GM19438 (cell line): ENCODE measurements around the gene JTB.
"Not testable (repeated sequence)": the region's sequence is repeated elsewhere in the genome, so short reads cannot be mapped to it uniquely, and the experiment has no call there.

Source experiments
- ATAC-seq: cut with Tn5 transposase; IDR thresholded peaks from one replicate; pipeline ENCODE4 v1.9.1; 2021; ENCODE audit warnings: low read depth; ENCODE audit not compliant: unreplicated experiment

The JTB gene

DNA sequence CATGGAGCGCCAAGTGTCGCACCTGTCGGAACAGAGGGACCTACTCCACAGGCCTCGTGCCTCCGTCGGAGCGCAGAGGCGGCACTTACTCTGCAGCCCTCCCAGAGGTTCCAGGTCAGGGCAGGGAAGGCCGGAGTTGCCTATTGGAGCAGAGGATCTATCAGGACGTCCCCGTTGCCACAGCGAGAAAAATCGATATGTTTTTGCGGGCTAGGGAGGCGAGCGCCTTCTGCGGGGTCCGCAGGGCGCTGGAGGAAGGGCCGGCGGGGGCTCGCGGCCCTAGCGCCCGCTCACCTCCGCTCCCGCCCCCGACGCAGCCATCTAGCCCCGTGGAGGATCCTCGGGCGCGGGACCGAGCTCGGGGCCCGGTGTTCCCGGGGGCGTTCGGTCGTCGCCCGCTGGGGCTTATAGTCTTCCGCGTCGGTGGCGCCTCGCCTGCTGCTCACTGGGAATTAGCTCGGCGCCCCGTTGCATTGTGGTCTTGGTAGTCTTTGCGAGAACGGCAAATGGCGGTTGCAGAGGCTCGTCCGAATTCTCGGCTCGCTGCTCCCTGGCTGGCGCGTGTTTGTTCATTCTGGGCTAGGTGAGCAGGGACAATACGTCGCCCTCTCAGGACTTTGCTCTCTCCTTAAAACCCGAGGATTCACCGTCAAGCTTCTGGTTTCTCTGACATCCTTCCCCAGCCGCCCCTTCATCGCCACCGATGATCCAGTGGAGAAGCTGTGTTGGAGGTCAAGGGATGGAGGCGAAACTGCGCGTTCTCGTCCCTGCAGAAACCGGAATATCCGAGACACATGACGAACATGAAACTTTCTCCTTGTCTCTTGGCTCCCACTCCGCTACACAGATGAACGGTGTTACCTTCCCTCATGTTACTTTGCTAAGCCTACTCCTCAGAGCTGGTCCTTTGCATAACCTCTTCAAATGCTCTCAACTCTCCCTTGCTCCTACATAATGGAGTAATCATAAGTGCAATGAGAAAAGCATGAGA, at the start of gene JTB:
TSS of gene JTB (minus strand) at position 425 of the 991 bp plus-strand sequence. CDS start at position 3, 422 bp downstream.
- ATAC-seq = peak; percentile 74

GRCh38 chr1:154019940-154020339, 42.5 kb upstream of the JTB start:
- ATAC-seq = no peak

GRCh38 chr1:154019269-154019668, 41.8 kb upstream of the JTB start:
- no peak for ATAC-seq

DNA sequence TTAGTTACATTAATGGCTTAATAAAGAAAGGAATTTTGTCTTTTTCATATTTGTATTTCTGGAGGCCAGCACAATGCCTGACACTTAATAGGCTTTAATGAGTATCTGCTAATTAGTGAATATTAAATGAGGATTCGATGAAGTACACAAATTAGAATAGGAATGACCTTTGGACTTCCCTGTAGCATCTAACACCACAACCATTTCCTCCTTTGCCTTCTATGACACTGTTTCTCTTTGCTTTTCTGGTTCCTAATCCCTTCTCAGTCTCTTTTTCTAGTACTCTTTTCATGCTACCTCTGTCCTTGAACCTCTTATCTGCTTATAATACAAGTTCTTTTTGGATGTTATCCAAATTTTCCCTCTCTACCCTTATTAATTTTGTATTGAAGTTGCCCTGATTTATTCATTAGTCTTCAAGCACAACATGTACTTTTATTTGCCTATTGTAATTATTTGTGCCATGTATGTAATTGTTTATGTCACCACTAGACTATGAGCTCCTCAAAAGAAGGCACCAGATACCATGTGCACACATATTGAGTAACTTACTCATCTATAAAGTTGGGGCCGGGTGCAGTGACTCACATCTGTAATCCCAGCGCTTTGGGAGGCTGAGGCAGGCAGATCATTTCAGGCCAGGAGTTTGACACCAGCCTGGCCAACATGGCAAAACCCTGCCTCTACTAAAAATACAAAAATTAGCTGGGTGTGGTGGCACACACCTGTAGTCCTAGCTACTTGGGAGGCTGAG, 36.9 kb upstream of the JTB start:
- ATAC-seq = no peak

DNA sequence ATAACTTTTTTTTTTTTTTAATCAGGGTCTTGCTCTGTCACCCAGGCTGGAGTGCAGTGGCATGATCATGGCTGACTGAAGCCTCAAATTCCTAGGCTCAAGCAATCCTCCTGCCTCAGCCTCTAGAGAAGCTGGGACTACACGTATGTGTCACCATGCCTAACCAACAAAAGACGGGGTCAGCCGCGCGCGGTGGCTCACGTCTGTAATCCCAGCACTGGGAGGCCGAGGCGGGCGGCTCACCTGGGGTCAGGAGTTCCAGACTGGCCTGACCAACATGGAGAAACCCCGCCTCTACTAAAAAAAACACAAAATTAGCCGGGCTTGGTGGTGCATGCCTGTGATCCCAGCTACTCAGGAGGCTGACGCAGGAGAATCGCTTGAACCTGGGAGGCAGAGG, 35.1 kb upstream of the JTB start:
- ATAC-seq = not testable (repeated sequence)

GRCh38 chr1:154012129-154012528, 34.7 kb upstream of the JTB start:
- ATAC-seq = no peak

GRCh38 chr1:154006136-154006535, 28.7 kb upstream of the JTB start:
- no peak for ATAC-seq

- no peak for ATAC-seq
Measured at GRCh38 chr1:154000420-154000819, 22.9 kb upstream of the JTB start.

GRCh38 chr1:153996882-153997281, 19.4 kb upstream of the JTB start:
- ATAC-seq = not testable (repeated sequence)

- ATAC-seq = no peak
Measured at GRCh38 chr1:153995640-153996039, 18.2 kb upstream of the JTB start.

DNA sequence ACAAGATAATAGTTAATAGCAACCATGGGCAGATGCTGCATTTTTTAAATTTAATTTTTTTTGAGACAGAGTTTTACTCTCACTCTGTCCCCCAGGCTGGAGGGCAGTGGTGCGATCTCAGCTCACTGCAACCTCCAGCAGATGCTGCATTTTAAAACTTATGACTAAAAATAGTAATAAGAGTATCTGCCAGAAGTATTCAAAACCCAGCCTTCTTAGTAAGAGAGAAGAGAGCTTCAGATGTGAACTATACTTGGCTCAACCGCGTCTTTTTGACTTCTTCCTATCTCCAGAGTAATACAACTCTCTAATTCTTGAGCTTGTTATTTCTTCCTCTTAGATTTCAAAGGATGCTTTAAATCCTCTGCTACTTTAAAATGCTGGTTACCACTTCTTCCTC, 17.7 kb upstream of the JTB start:
- ATAC-seq = no peak

- ATAC-seq = no peak
Measured at GRCh38 chr1:153991806-153992205, 14.3 kb upstream of the JTB start.

- ATAC-seq = no peak
Measured at GRCh38 chr1:153991151-153991630, 13.7 kb upstream of the JTB start.

DNA sequence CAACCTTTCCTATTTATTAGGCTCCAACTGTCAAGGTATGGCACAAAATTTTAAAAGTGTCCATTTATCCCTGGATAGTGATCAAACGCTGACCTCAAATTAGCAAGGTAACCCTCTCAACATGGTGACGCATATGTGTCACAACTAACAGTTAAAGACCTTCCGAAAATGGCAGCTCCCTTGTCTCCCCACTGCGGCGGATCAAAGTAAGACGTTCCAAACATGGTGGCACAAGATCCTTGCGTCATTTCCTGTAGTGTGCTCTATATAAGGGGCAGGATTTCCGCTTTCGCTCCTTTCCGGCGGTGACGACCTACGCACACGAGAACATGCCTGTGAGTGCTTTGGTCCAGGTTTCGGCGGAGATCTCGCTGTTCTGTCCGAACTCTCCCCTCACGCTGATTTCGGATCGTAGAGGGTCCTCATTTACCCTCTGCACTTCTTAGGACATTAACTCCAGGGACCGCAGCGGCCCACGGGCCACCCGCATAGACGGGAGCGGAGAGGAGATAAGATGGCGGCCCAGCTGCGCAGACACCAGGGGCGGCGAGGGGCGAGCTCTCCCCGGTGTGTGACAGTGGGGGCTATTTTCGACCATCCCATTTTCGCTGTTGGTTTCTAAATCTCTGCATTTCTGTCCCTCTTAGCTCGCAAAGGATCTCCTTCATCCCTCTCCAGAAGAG, 13.1 kb upstream of the JTB start, which contains the start of gene RPS27:
TSS of gene RPS27 (plus strand) at position 295 of the 683 bp plus-strand sequence. CDS start at position 330, 35 bp downstream.
- peak; percentile 52 for ATAC-seq

DNA sequence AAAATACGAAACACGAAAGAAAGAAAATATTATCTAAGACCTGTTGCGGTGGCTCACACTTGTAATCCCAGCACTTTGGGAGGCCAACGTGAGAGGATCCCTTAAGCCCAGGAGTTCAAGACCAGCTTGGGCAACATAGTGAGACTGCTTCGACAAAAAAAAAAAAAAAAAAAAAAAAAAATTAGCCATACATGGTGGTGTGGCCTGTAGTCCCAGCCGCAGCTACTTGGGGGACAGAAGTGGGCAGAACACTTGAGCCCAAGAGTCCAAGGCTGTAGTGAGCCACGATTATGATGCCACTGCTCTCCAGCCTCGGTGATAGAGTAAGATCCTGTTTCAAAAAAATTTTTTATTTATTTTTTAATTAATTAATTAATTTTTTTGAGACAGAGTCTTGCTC, 10.1 kb upstream of the JTB start:
- no peak for ATAC-seq

DNA sequence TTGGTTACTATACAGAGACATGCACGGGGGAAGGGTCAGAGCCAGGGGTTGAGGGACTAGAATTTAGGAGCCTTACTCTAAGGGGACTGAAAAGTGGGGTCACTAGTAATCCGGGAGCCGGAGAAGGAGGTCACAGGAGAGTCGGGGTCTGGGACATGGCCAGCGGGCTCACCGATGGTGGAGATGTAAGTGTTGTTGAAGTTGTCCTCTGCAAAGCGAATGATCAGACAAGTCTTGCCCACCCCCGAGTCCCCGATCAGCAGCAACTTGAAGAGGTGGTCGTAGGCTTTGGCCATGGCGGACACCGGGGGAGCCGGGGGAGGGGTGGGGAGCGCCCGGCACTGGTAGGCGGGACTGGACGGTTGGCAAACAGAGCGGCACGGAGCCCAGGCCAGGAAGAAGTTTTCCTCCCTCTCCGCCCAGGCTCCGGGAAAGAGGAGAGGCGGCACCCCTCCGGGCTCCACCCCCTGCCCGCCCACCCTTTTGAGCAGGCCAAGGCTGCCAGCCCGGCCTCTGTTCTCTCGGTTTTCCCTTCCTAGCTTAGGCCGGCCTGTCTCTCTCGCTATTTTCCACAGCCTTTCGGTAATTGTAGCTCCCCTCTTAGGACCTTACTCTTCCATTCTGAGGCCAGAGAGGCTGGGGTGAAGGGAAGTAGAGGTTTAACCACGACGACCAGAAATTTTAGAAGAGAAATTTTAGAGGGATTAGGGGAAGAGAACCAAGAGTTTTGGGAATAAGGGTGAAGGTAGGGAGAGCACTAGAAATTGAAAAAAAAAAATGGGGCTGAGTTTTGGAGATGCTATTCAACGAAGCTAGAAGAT, 8.7 kb upstream of the JTB start, which contains the start of gene RAB13:
TSS of gene RAB13 (minus strand) at position 399 of the 821 bp plus-strand sequence. CDS start at position 296, 103 bp downstream.
- no peak for ATAC-seq

DNA sequence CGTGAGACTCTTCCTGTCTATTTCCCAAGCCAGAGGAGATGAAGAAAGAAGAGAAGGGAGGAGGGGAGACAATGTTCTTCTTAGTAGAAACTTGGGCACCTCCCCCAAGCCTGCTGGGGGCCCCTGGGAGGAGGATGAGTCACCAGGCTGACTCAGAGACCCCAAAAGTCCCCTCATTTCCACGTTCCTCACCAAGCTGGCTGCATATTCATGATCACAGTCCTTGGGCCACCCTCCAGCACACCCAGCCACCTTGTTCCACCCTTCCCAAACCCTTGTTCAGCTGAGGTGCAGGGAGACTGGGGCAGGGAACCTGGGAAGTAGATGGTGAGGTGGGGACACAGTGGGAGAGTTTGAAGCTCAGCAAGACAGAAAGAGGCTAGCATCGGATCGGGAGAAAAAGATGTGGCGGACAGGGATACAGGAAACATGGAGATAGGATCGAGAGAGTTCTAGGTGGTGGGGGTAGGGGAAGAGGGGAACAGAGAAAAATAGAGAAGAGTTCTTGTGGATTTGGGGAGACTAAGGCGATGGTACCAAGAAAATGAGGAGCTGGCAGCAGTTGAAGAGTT, 8.0 kb upstream of the JTB start:
- ATAC-seq = no peak

- no peak for ATAC-seq
Measured at GRCh38 chr1:153984123-153984894, 6.8 kb upstream of the JTB start.
